ENCODE results near the gene NSF.

The NSF gene

GRCh38 chr17:46717999-46718398 lies 127.5 kb downstream of the NSF start:
- Mint-ChIP-seq H3K4me3 (no peak overlapping the region), H3K27me3 (ENCODE audit: low read depth) (no peaks in the 10 kb centered on the region), H3K9me3 (no peaks in the 10 kb centered on the region), H3K27ac (no peak overlapping the region), H3K36me3 (ENCODE audit: low read depth) (peaks cover 8% of the 10 kb centered on the region), H3K4me1 (peaks cover 12% of the 10 kb centered on the region)
- TF ChIP-seq CTCF (IDR thresholded peaks at IDR 0.05; ENCODE audit: unreplicated experiment in 3 of 3): no peak

GRCh38 chr17:46719891-46720290 lies 129.4 kb downstream of the NSF start:
- Mint-ChIP-seq H3K4me3 (no peak overlapping the region), H3K36me3 (ENCODE audit: low read depth) (peaks cover 15% of the 10 kb centered on the region), H3K27me3 (ENCODE audit: low read depth) (no peaks in the 10 kb centered on the region), H3K4me1 (peaks cover 11% of the 10 kb centered on the region), H3K27ac (peak overlapping the region in 1 of 3 experiments; percentile 1), H3K9me3 (no peaks in the 10 kb centered on the region)
- no peak for TF ChIP-seq CTCF (IDR thresholded peaks at IDR 0.05; ENCODE audit: unreplicated experiment in 3 of 3)

- Mint-ChIP-seq H3K36me3 (ENCODE audit: low read depth) (peaks cover 15% of the 10 kb centered on the region), H3K27ac (peak overlapping the region in 1 of 3 experiments; percentile 1), H3K27me3 (ENCODE audit: low read depth) (no peaks in the 10 kb centered on the region), H3K9me3 (no peaks in the 10 kb centered on the region), H3K4me3 (no peak overlapping the region), H3K4me1 (peaks cover 11% of the 10 kb centered on the region)
- no peak for TF ChIP-seq CTCF (IDR thresholded peaks at IDR 0.05; ENCODE audit: unreplicated experiment in 3 of 3)
Measured at GRCh38 chr17:46720408-46720807, 129.9 kb downstream of the NSF start.

DNA sequence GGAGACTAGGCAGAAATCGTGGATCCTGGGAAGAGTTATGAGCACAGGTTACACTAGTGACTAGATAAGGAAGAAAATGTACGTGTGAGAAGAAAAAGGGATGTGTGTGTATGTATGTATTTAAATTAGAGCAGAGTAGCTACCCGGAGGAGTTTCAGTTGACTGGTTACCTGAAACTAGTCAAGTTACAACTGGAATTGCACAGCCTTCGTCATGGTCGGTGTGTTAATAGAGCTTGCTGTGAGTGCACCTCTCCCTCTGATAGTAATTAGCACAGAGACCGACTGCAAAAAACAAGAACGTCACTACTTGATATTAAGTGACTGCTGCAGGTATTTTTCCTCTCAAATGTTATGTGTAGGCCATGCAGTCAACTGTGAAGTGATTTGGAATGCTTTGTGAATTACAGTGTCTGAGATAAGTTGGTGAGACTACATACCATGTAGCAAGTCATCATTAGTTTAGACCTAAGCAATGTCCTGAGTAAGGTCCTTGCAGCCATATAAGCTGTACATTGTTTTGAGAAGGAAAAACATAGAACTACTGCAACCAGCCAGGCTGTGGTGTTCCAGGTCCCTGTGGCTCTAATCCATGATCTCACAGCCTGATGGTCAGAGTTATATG lies 132.3 kb downstream of the NSF start:
- Mint-ChIP-seq H3K9me3 (no peaks in the 10 kb centered on the region), H3K36me3 (ENCODE audit: low read depth) (peaks cover 11% of the 10 kb centered on the region), H3K27ac (peak overlapping the region in 2 of 3 experiments; percentile 28 to 73), H3K4me1 (peaks cover 11% of the 10 kb centered on the region), H3K4me3 (no peak overlapping the region), H3K27me3 (ENCODE audit: low read depth) (no peaks in the 10 kb centered on the region)
- TF ChIP-seq CTCF (IDR thresholded peaks at IDR 0.05; ENCODE audit: unreplicated experiment in 3 of 3): no peak

GRCh38 chr17:46726206-46726605 lies 135.7 kb downstream of the NSF start:
- Mint-ChIP-seq H3K27ac (no peak overlapping the region), H3K27me3 (ENCODE audit: low read depth) (no peaks in the 10 kb centered on the region), H3K9me3 (no peaks in the 10 kb centered on the region), H3K4me1 (no peaks in the 10 kb centered on the region), H3K36me3 (ENCODE audit: low read depth) (peaks cover 15% of the 10 kb centered on the region), H3K4me3 (no peak overlapping the region)
- TF ChIP-seq CTCF (IDR thresholded peaks at IDR 0.05; ENCODE audit: unreplicated experiment in 3 of 3): no peak
